WTC11 (cell line): ENCODE data around the gene MYO16. TPM values are rescaled to one million over a fixed set of nuclear protein-coding genes. Genes with fewer than 3 reads are reported as not detected.

Experiments
- ATAC-seq: fragments of 200-7000 bp; cut with Tn5 transposase; 2 replicates; pipeline ENCODE4 v1.10.0; 2021; ENCODE audit warnings: mild to moderate bottlenecking, moderate library complexity
- CTCF ChIA-PET: fragments of 300-600 bp; sonication (Branson Sonifier 250); formaldehyde crosslinking; loops from one replicate; lab custom pipeline; 2021; ENCODE audit warnings: antibody characterized with exemption; lab: Charles Lee
- POLR2A ChIA-PET: fragments of 350-600 bp; sonication (Branson Sonifier 250); formaldehyde crosslinking; loops from one replicate; lab custom pipeline; 2021; ENCODE audit warnings: antibody characterized with exemption; lab: Charles Lee
- DNase-seq: peaks from one replicate; pipeline ENCODE4 v3.0.0; 2021; ENCODE audit warnings: low spot score
- H3K27ac Mint-ChIP-seq: 2 replicates; pipeline ENCODE4 v1.8.0; 2021; ENCODE audit warnings: mixed read lengths
- H3K27me3 Mint-ChIP-seq: 2 replicates; pipeline ENCODE4 v1.8.0; 2021; ENCODE audit warnings: low read depth, mild to moderate bottlenecking, moderate library complexity, mixed read lengths
- H3K36me3 Mint-ChIP-seq: 2 replicates; pipeline ENCODE4 v1.8.0; 2021; ENCODE audit warnings: mixed read lengths
- H3K4me1 Mint-ChIP-seq: 2 replicates; pipeline ENCODE4 v1.8.0; 2022; ENCODE audit warnings: mixed read lengths
- H3K4me3 Mint-ChIP-seq: 2 replicates; pipeline ENCODE4 v1.8.0; 2021; ENCODE audit warnings: mild to moderate bottlenecking, moderate library complexity, mixed read lengths
- H3K9me3 Mint-ChIP-seq: 2 replicates; pipeline ENCODE4 v1.8.0; 2021; ENCODE audit warnings: mixed read lengths
- CBFB ChIP-seq: sonication (generic); formaldehyde crosslinking; IDR thresholded peaks from 2 replicates; pipeline ENCODE4 v1.8.1; 2022; ENCODE audit warnings: mild to moderate bottlenecking, low read depth, missing genetic modification reagents
- CTCF ChIP-seq: fragments of 200-600 bp; IDR thresholded peaks from 2 replicates; pipeline ENCODE4 v1.8.0; 2022; ENCODE audit warnings: antibody characterized with exemption
- E2F4 ChIP-seq: sonication (generic); formaldehyde crosslinking; IDR thresholded peaks from 2 replicates; pipeline ENCODE4 v1.8.1; 2022; ENCODE audit warnings: low read depth, mild to moderate bottlenecking, moderate library complexity, missing genetic modification reagents, borderline replicate concordance
- E2F5 ChIP-seq: sonication (generic); formaldehyde crosslinking; IDR thresholded peaks from 2 replicates; pipeline ENCODE4 v1.8.1; 2022; ENCODE audit warnings: mild to moderate bottlenecking, moderate library complexity, missing genetic modification reagents
- FOXK1 ChIP-seq: sonication (generic); formaldehyde crosslinking; IDR thresholded peaks from 2 replicates; pipeline ENCODE4 v1.8.0; 2022; ENCODE audit warnings: mild to moderate bottlenecking, moderate library complexity, missing genetic modification reagents
- GRHL2 ChIP-seq: fragments of 250-450 bp; sonication (Bioruptor Pico); IDR thresholded peaks from 2 replicates; pipeline ENCODE4 v1.8.0; 2022; ENCODE audit warnings: mild to moderate bottlenecking, moderate library complexity; ENCODE audit not compliant: insufficient replicate concordance, severe bottlenecking
- NFYB ChIP-seq: sonication (generic); formaldehyde crosslinking; conservative IDR thresholded peaks from 2 replicates; pipeline ENCODE4 v1.8.0; 2022; ENCODE audit warnings: low read depth, missing genetic modification reagents
- NR2C2 ChIP-seq: sonication (generic); formaldehyde crosslinking; IDR thresholded peaks from 2 replicates; pipeline ENCODE4 v1.8.0; 2022; ENCODE audit warnings: mild to moderate bottlenecking, missing genetic modification reagents
- SMAD3 ChIP-seq: sonication (generic); formaldehyde crosslinking; IDR thresholded peaks from 2 replicates; pipeline ENCODE4 v1.8.0; 2022; ENCODE audit warnings: missing genetic modification reagents, mild to moderate bottlenecking, borderline replicate concordance
- ZBTB21 ChIP-seq: sonication (generic); formaldehyde crosslinking; IDR thresholded peaks from 2 replicates; pipeline ENCODE4 v1.8.1; 2023; ENCODE audit warnings: mild to moderate bottlenecking, missing genetic modification reagents, borderline replicate concordance
- ZBTB43 ChIP-seq: sonication (generic); formaldehyde crosslinking; IDR thresholded peaks from 2 replicates; pipeline ENCODE4 v1.8.1; 2023; ENCODE audit warnings: mild to moderate bottlenecking, missing genetic modification reagents
- ZMAT4 ChIP-seq: fragments of 250-450 bp; sonication (Bioruptor Pico); IDR thresholded peaks from 2 replicates; pipeline ENCODE4 v1.9.0; 2021; ENCODE audit warnings: mild to moderate bottlenecking
- ZNF121 ChIP-seq: sonication (generic); formaldehyde crosslinking; IDR thresholded peaks from 2 replicates; pipeline ENCODE4 v1.8.0; 2023; ENCODE audit warnings: missing genetic modification reagents
- ZNF138 ChIP-seq: sonication (generic); formaldehyde crosslinking; conservative IDR thresholded peaks from 2 replicates; pipeline ENCODE4 v1.8.1; 2022; ENCODE audit warnings: mild to moderate bottlenecking, moderate library complexity, missing genetic modification reagents
- ZNF263 ChIP-seq: sonication (generic); formaldehyde crosslinking; IDR thresholded peaks from 2 replicates; pipeline ENCODE4 v1.8.1; 2022; ENCODE audit warnings: low read depth, mild to moderate bottlenecking, moderate library complexity, missing genetic modification reagents
- ZNF671 ChIP-seq: fragments of 250-450 bp; sonication (Bioruptor Pico); IDR thresholded peaks from 2 replicates; pipeline ENCODE4 v1.8.0; 2021; ENCODE audit warnings: mild to moderate bottlenecking
- total RNA-seq: library from RNA; stranded (reverse); gene quantifications from 3 replicates; pipeline ENCODE4 v1.2.3, GENCODE V29; 2021

MYO16 gene
- total RNA-seq, 1 experiment from 2014 or later: 0.09 TPM

- POLR2A ChIA-PET: interaction anchor here (0.6 to 0.7 kb wide), 2 partner anchors 12 to 270 kb away, joined by 3 to 8 read pairs; no protein-coding TSS in a partner anchor
- ATAC-seq: no peak
- Mint-ChIP-seq H3K36me3 (no peaks in the 10 kb centered on the region), H3K27ac (no peak overlapping the region), H3K27me3 (peaks cover 74% of the 10 kb centered on the region), H3K4me3 (no peak overlapping the region), H3K4me1 (no peaks in the 10 kb centered on the region)
- peak; percentile 21 for DNase-seq
- TF ChIP-seq ZMAT4 (CRISPR knock-in tag) (no peak), NFYB (CRISPR knock-in tag) (no peak), E2F4 (CRISPR knock-in tag) (no peak), ZNF263 (CRISPR knock-in tag) (no peak), ZBTB21 (no peak), ZNF671 (CRISPR knock-in tag) (no peak), ZBTB43 (CRISPR knock-in tag) (no peak), E2F5 (no peak)
- TF ChIP-seq, all 79 proteins: peak for 0
- no peaks in the 10 kb centered on the region for H3K9me3 Mint-ChIP-seq
- CTCF ChIA-PET: interaction anchor here (0.6 to 1.1 kb wide), 5 partner anchors 12 to 1474 kb away, joined by 3 to 4 read pairs (median 3); no protein-coding TSS in a partner anchor
Observed at GRCh38 chr13:108595436-108596274, 33.8 kb upstream of the MYO16 start.

GRCh38 chr13:108597943-108598342 is 31.5 kb upstream of the MYO16 start:
- H3K36me3 Mint-ChIP-seq: no peaks in the 10 kb centered on the region
- H3K9me3 Mint-ChIP-seq: peaks cover 9% of the 10 kb centered on the region
- POLR2A ChIA-PET: no interaction called here
- H3K4me1 Mint-ChIP-seq: no peaks in the 10 kb centered on the region
- H3K27me3 Mint-ChIP-seq: peaks cover 67% of the 10 kb centered on the region
- no peak overlapping the region for H3K27ac Mint-ChIP-seq
- TF ChIP-seq SMAD3 (CRISPR knock-in tag) (no peak), FOXK1 (no peak), GRHL2 (no peak), ZNF121 (no peak)
- CTCF ChIA-PET: no interaction called here
- DNase-seq (no peak), ATAC-seq (no peak)
- H3K4me3 Mint-ChIP-seq: no peak overlapping the region

- Mint-ChIP-seq H3K27ac (no peak overlapping the region), H3K4me3 (no peak overlapping the region), H3K9me3 (peaks cover 59% of the 10 kb centered on the region), H3K36me3 (peaks cover 24% of the 10 kb centered on the region), H3K27me3 (peaks cover 9% of the 10 kb centered on the region), H3K4me1 (no peaks in the 10 kb centered on the region)
- ChIA-PET CTCF (no interaction called here), POLR2A (no interaction called here)
- no peak for ATAC-seq
- no peak for TF ChIP-seq ZBTB43 (CRISPR knock-in tag)
- DNase-seq: no peak
Observed at GRCh38 chr13:108606424-108606823, 23.0 kb upstream of the MYO16 start.

GRCh38 chr13:108609353-108609752 is 20.1 kb upstream of the MYO16 start:
- Mint-ChIP-seq H3K9me3 (peaks cover 42% of the 10 kb centered on the region), H3K36me3 (peaks cover 24% of the 10 kb centered on the region), H3K4me1 (no peaks in the 10 kb centered on the region), H3K27ac (no peak overlapping the region), H3K4me3 (no peak overlapping the region), H3K27me3 (peaks cover 3% of the 10 kb centered on the region)
- TF ChIP-seq CTCF: peak; percentile 31; the same call in 1 of the 2 replicates
- TF ChIP-seq CBFB (CRISPR knock-in tag): no peak
- no peak for TF ChIP-seq NR2C2
- no peak for TF ChIP-seq ZNF138
- POLR2A ChIA-PET: no interaction called here
- ATAC-seq (peak; percentile 79), DNase-seq (no peak)
- CTCF ChIA-PET: interaction anchor here (0.8 to 2.7 kb wide), 7 partner anchors 9 to 289 kb away, joined by 3 to 18 read pairs (median 3); no protein-coding TSS in a partner anchor
